IgD-negative memory B cell (primary cell): ENCODE measurements around the gene METRNL. TPM values are rescaled to one million over a fixed set of nuclear protein-coding genes. Genes with fewer than 3 reads are reported as not detected.
"Not testable (repeated sequence)": the region's sequence is repeated elsewhere in the genome, so short reads cannot be mapped to it uniquely, and the experiment has no call there.

ENCODE experiments used
- H3K27ac Mint-ChIP-seq, 3 donors: one replicate each; pipeline ENCODE4 v1.8.0; 2020 to 2022; ENCODE audit warnings: mild to moderate bottlenecking in 3 of 3, mixed read lengths in 3 of 3, moderate library complexity in 1 of 3
- H3K27me3 Mint-ChIP-seq: one replicate; pipeline ENCODE4 v1.8.0; 2021; ENCODE audit warnings: mixed read lengths
- H3K36me3 Mint-ChIP-seq: one replicate; pipeline ENCODE4 v1.8.0; 2020; ENCODE audit warnings: mild to moderate bottlenecking, mixed read lengths
- H3K4me1 Mint-ChIP-seq, 3 donors: one replicate each; pipeline ENCODE4 v1.8.0; 2020 to 2022; ENCODE audit warnings: mixed read lengths in 3 of 3, mild to moderate bottlenecking in 1 of 3
- H3K4me3 Mint-ChIP-seq, 4 donors: one replicate each; pipeline ENCODE4 v1.8.0; 2020 to 2022; ENCODE audit warnings: mild to moderate bottlenecking in 4 of 4, mixed read lengths in 4 of 4, moderate library complexity in 3 of 4
- H3K9me3 Mint-ChIP-seq, 3 donors: one replicate each; pipeline ENCODE4 v1.8.0; 2020 to 2021; ENCODE audit warnings: mixed read lengths in 3 of 3, mild to moderate bottlenecking in 1 of 3
- polyA plus RNA-seq: library from polyadenylated mRNA; unstranded; fragments of 300-500 nt; fragmentation: Illumina TruSeq; gene quantifications from one replicate; pipeline ENCODE4 v1.2.3, GENCODE V29; 2021

Gene METRNL
- polyA plus RNA-seq, 1 donor from 2014 or later: 2.1 TPM

DNA sequence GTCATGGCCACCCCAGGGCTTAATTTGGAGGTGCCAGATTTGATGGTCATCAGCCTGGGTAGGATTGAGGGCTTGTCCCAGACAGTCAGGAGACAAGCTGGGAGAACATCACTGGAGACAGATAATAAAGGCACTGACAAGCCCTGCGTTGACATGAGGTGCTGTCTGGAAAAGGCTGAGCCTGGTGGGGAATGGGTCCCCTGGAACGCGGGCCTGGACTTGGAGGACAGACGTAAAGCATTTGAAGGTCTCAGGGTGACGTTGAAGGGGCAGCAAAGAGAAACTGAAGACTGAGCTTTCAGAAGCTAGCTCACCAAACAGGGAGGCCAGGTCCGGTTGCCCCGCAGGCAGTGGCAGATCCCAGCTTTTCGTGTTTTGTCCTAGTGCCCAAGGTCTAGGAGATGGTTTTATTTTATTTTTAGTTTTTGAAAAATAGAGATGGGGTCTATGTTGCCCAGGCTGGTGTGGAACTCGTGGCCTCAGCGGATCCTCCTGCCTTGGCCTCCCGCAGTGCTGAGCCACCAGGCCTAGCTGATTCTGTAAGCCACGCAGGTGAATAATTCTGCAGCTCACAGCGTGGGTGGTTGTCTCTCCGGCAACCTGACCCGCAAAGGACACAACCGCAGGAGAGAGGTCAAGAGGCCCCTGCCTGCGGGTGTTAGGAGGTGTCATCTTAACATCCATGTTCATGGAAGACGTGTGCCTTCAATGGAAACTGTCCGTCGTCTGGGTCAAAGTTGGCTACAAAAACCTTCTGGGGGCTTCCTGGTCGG, 37.6 kb downstream of the METRNL start:
- no peak overlapping the region for H3K4me3 Mint-ChIP-seq
- H3K27ac Mint-ChIP-seq: no peak overlapping the region
- H3K36me3 Mint-ChIP-seq: no peaks in the 10 kb centered on the region
- H3K27me3 Mint-ChIP-seq: peaks cover 11% of the 10 kb centered on the region
- H3K9me3 Mint-ChIP-seq: no peaks in the 10 kb centered on the region
- H3K4me1 Mint-ChIP-seq: peaks cover 19 to 26% (median 24%) of the 10 kb centered on the region in 3 donors

- Mint-ChIP-seq H3K27ac (peak overlapping the region in 2 of 3 donors; percentile 63 to 82), H3K36me3 (no peaks in the 10 kb centered on the region), H3K9me3 (no peaks in the 10 kb centered on the region), H3K4me1 (peaks cover 19 to 26% (median 26%) of the 10 kb centered on the region in 3 donors), H3K4me3 (no peak overlapping the region), H3K27me3 (peaks cover 14% of the 10 kb centered on the region)
Measured at GRCh38 chr17:83117583-83117982, 38.2 kb downstream of the METRNL start.

DNA sequence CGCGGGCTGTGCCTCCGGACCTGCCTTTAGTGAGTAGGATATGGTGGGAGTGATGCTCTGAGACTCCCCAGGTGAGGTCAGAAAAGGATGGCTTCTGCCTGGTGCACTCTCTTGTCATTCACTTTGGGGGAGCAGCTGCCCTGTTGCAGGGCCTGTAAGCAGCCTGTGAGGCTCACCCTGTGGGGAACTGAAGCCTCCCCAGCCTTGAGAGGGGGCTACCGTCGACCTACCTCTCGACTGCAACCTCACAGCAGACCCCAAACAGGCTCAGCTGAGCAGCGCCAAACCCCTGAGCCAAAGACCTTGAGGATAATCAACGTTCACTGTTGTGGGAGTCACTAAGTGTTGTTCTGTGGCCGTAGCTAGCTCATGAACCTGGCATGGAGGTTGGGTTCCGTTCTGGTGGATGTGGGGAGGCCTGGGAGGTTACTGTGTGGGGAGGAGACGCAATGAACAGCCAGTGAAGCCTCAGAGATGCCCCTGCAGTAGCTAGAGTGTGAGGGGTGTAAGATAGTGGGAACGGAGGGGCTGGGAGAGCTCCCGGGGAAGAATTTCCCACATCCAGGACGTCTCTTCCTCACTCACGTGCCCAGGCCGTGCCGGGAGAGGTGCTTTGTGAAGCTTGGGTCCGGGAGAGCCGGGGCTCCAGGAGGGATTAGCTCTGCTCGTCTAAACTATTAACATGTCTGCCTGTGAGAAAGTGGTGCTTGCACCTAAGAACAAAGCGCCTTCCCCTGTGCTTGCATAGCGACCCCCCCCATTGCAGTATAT, 38.8 kb downstream of the METRNL start:
- peaks cover 19% of the 10 kb centered on the region for H3K27me3 Mint-ChIP-seq
- H3K4me3 Mint-ChIP-seq: peak overlapping the region in 3 of 4 donors; percentile 74 to 90 (median 90)
- H3K27ac Mint-ChIP-seq: peak overlapping the region in 2 of 3 donors; percentile 80 to 82
- no peaks in the 10 kb centered on the region for H3K9me3 Mint-ChIP-seq
- no peaks in the 10 kb centered on the region for H3K36me3 Mint-ChIP-seq
- peaks cover 19 to 26% (median 26%) of the 10 kb centered on the region in 3 donors for H3K4me1 Mint-ChIP-seq

DNA sequence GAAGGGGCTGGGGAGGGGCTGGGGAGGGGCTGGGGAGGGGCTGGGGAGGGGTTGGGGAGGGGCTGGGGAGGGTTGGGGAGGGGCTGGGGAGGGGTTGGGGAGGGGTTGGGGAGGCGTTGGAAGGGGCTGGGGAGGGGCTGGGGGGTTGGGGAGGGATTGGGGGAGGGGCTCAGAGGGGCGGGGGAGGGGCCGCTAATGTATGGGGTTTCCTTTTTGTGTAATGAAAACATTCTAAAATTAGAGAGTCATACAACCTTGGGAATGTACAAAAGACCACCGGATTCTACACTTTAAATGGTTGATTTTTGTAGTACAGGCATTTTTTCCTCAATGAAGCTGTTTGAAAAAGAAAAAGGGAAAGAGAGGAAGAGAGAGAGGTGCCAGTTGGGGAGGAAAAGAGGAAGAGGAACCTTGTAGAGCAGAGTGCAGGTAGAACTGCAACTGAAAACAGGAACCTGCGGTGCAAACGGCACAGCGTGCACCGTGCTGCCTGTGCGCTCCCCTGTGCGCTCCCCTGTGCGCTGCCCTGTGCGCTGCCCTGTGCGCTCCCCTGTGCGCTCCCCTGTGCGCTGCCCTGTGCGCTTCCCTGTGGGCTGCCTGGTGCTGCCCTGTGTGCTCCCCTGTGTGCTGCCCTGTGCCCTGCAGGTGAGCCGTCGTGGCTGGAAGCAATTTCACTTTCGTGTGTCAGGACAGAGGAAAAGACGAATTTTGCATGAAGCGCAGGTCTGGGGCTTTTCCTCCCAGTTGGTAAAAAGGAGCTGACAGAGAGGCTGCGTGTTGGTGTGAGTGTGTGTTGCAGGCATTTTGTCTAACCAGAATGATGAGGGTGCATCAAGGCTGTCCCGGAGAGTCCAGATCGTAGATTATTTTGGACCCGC, 40.8 kb downstream of the METRNL start:
- Mint-ChIP-seq H3K9me3 (no peaks in the 10 kb centered on the region), H3K27ac (peak overlapping the region in 2 of 3 donors; percentile 82 to 96), H3K4me1 (peaks cover 21 to 28% (median 26%) of the 10 kb centered on the region in 3 donors), H3K4me3 (peak overlapping the region; percentile 30 to 92 (median 70)), H3K27me3 (peaks cover 28% of the 10 kb centered on the region), H3K36me3 (no peaks in the 10 kb centered on the region)

DNA sequence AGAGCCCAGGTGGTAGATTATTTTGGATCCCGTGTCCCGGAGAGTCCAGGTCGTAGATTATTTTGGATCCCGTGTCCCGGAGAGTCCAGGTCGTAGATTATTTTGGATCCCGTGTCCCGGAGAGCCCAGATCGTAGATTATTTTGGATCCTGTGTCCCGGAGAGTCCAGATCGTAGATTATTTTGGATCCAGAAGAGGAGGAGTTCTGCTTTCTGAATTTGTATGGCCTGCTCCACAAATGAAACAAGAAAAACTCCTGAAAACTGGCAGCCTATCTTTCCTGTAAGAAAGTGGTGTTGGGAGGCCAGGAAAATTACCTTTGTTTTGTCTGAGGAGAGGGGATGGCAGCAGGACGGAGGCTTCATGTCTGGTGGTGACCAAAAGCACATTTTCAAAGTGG, 42.1 kb downstream of the METRNL start:
- peak overlapping the region in 1 of 3 donors; percentile 29 for H3K27ac Mint-ChIP-seq
- H3K36me3 Mint-ChIP-seq, H3K9me3 Mint-ChIP-seq, H3K4me3 Mint-ChIP-seq: not testable (repeated sequence)
- H3K4me1 Mint-ChIP-seq: peaks cover 24 to 36% (median 31%) of the 10 kb centered on the region in 3 donors
- peaks cover 38% of the 10 kb centered on the region for H3K27me3 Mint-ChIP-seq

- H3K27me3 Mint-ChIP-seq: peaks cover 37% of the 10 kb centered on the region
- H3K36me3 Mint-ChIP-seq: no peaks in the 10 kb centered on the region
- H3K27ac Mint-ChIP-seq: peak overlapping the region in 2 of 3 donors; percentile 29 to 46
- peaks cover 24 to 37% (median 31%) of the 10 kb centered on the region in 3 donors for H3K4me1 Mint-ChIP-seq
- H3K4me3 Mint-ChIP-seq: peak overlapping the region in 1 of 4 donors; percentile 41
- no peaks in the 10 kb centered on the region for H3K9me3 Mint-ChIP-seq
Measured at GRCh38 chr17:83121921-83122820, 42.8 kb downstream of the METRNL start.

DNA sequence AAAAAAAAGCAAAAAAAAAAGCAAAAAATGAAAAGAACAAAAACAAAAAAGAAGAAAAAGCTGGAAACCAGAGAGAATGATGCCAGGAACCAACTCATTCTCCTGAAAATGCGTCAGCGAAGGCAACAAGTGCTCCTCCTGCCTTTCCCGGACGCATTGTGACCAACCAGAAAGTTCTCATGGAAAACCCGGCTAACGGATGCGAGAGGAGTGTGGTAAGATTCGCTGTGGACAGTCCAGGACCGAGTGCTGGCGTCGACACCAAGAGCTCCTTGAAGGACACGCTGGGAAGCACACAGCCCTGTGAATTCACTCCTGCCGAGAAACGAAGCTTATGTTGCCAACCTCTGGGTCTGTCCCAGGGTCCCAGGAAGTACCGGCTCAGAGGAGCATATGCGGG, 43.4 kb downstream of the METRNL start:
- H3K4me3 Mint-ChIP-seq: no peak overlapping the region
- peaks cover 24 to 37% (median 27%) of the 10 kb centered on the region in 3 donors for H3K4me1 Mint-ChIP-seq
- H3K27ac Mint-ChIP-seq: no peak overlapping the region
- H3K27me3 Mint-ChIP-seq: peaks cover 37% of the 10 kb centered on the region
- H3K36me3 Mint-ChIP-seq: no peaks in the 10 kb centered on the region
- H3K9me3 Mint-ChIP-seq: no peaks in the 10 kb centered on the region

- Mint-ChIP-seq H3K36me3 (no peaks in the 10 kb centered on the region), H3K27me3 (peaks cover 38% of the 10 kb centered on the region), H3K4me3 (peak overlapping the region in 1 of 4 donors; percentile 13), H3K27ac (peak overlapping the region in 1 of 3 donors; percentile 3), H3K4me1 (peaks cover 15 to 25% (median 21%) of the 10 kb centered on the region in 3 donors), H3K9me3 (no peaks in the 10 kb centered on the region)
Measured at GRCh38 chr17:83123896-83124801, 44.7 kb downstream of the METRNL start.

- Mint-ChIP-seq H3K27me3 (peaks cover 38% of the 10 kb centered on the region), H3K36me3 (no peaks in the 10 kb centered on the region), H3K9me3 (no peaks in the 10 kb centered on the region), H3K27ac (peak overlapping the region in 2 of 3 donors; percentile 53 to 68), H3K4me1 (peaks cover 10 to 20% (median 13%) of the 10 kb centered on the region in 3 donors), H3K4me3 (no peak overlapping the region)
Measured at GRCh38 chr17:83124871-83125514, 45.6 kb downstream of the METRNL start.

GRCh38 chr17:83125515-83126274, 46.3 kb downstream of the METRNL start:
- Mint-ChIP-seq H3K4me3 (peak overlapping the region in 2 of 4 donors; percentile 23 to 81), H3K9me3 (no peaks in the 10 kb centered on the region), H3K27ac (peak overlapping the region in 2 of 3 donors; percentile 39 to 68), H3K4me1 (peaks cover 5 to 17% (median 6%) of the 10 kb centered on the region in 3 donors), H3K27me3 (peaks cover 38% of the 10 kb centered on the region), H3K36me3 (no peaks in the 10 kb centered on the region)

DNA sequence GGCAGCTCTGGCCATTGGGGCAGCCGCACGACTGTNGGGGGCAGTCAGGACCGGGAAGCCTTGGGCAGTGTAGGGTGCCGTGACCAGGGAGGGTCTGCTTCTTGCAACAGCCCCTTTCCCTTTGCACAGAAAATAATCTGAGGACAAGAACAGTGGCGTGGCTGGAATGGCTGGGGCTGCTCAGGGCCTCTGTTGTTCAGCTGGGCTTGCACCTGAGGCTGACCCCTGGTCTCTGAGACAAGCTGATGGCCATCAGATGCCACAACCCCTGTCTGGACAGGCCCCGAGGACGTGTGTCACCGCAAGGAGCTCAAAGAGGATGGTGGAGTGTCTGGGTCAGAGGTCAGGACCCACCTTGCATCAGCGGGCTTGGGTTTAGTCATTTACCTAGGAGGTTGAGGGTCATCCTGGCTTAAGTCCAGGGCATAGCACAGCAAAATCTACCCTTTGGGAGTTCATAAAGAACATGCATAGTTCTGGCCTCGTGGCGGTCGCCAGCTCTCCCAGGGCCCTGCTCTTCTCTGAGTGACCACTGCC, 46.9 kb downstream of the METRNL start:
- Mint-ChIP-seq H3K4me1 (peaks cover 5 to 17% (median 6%) of the 10 kb centered on the region in 3 donors), H3K4me3 (peak overlapping the region in 2 of 4 donors; percentile 12 to 43), H3K27me3 (peaks cover 38% of the 10 kb centered on the region), H3K27ac (peak overlapping the region in 1 of 3 donors; percentile 68), H3K36me3 (no peaks in the 10 kb centered on the region), H3K9me3 (no peaks in the 10 kb centered on the region)
